GM23248 (cell line): ENCODE data around the gene ATP9A.

Experiments
- EZH2 ChIP-seq: fragments of 200-600 bp; sonication (generic); IDR thresholded peaks from 2 replicates; pipeline ENCODE4 v1.6.1; 2018; ENCODE audit warnings: antibody characterized with exemption, mild to moderate bottlenecking; ENCODE audit not compliant: insufficient read depth, poor library complexity, severe bottlenecking
- EZH2phosphoT487 ChIP-seq: fragments of 200-600 bp; sonication (generic); IDR thresholded peaks from 2 replicates; pipeline ENCODE4 v1.6.1; 2018; ENCODE audit warnings: antibody characterized with exemption, moderate library complexity, mild to moderate bottlenecking, low read depth; ENCODE audit not compliant: insufficient read depth

- no peak for TF ChIP-seq EZH2phosphoT487
- no peak for TF ChIP-seq EZH2
These were observed 111.4 kb downstream of the ATP9A start for GRCh38 chr20:51656726-51657260.
